ENCODE measurements around the gene CSPG4.
"Not testable (repeated sequence)": the region's sequence is repeated elsewhere in the genome, so short reads cannot be mapped to it uniquely, and the experiment has no call there.

Gene CSPG4

GRCh38 chr15:75648156-75649000 lies 64.3 kb downstream of the CSPG4 start:
- no peak for DNase-seq (ENCODE audit: low read depth)

- DNase-seq (ENCODE audit: low read depth): no peak
Observed at GRCh38 chr15:75647370-75648155, 65.1 kb downstream of the CSPG4 start, which contains the start of gene SNX33. Gene SNX33, plus strand, starts transcription at chr15:75647912. Its CDS starts 1,191 bp downstream, at chr15:75649103.

- DNase-seq (ENCODE audit: low read depth): no peak
Observed at GRCh38 chr15:75646944-75647364, 65.7 kb downstream of the CSPG4 start.

- DNase-seq (ENCODE audit: low read depth): no peak
Observed at GRCh38 chr15:75646112-75646943, 66.3 kb downstream of the CSPG4 start.

- no peak for DNase-seq (ENCODE audit: low read depth)
Observed at GRCh38 chr15:75644376-75644775, 68.3 kb downstream of the CSPG4 start.

GRCh38 chr15:75641603-75642002 lies 71.0 kb downstream of the CSPG4 start:
- no peak for DNase-seq (ENCODE audit: low read depth)

- DNase-seq (ENCODE audit: low read depth): no peak
Observed at GRCh38 chr15:75641179-75641503, 71.5 kb downstream of the CSPG4 start.

- DNase-seq (ENCODE audit: low read depth): no peak
Observed at GRCh38 chr15:75640483-75641178, 72.0 kb downstream of the CSPG4 start.

GRCh38 chr15:75639709-75640482 lies 72.8 kb downstream of the CSPG4 start, which contains the start of gene IMP3:
Gene IMP3, minus strand, starts transcription at chr15:75640224. Its CDS starts 56 bp downstream, at chr15:75640168.
- DNase-seq (ENCODE audit: low read depth): peak; percentile 88

GRCh38 chr15:75639191-75639708 lies 73.4 kb downstream of the CSPG4 start:
- no peak for DNase-seq (ENCODE audit: low read depth)

GRCh38 chr15:75637245-75638009 lies 75.2 kb downstream of the CSPG4 start:
- no peak for DNase-seq (ENCODE audit: low read depth)

- no peak for DNase-seq (ENCODE audit: low read depth)
Observed at GRCh38 chr15:75636026-75636425, 76.6 kb downstream of the CSPG4 start.

GRCh38 chr15:75633922-75634321 lies 78.7 kb downstream of the CSPG4 start:
- not testable (repeated sequence) for DNase-seq (ENCODE audit: low read depth)

GRCh38 chr15:75631935-75632334 lies 80.7 kb downstream of the CSPG4 start:
- no peak for DNase-seq (ENCODE audit: low read depth)

- DNase-seq (ENCODE audit: low read depth): no peak
Observed at GRCh38 chr15:75625542-75626347, 86.9 kb downstream of the CSPG4 start, which contains the start of gene SNUPN. Gene SNUPN, minus strand, starts transcription at chr15:75625725. Its CDS starts 4,674 bp downstream, at chr15:75621051.

Measured in GM04503 (cell line).